Right ventricle myocardium superior (tissue), 1 donor: ENCODE measurements around the gene NXPH1. TPM values are rescaled to one million over a fixed set of nuclear protein-coding genes. Genes with fewer than 3 reads are reported as not detected.

Source experiments
- ATAC-seq: fragments of 200-7000 bp; cut with Tn5 transposase; one replicate; pipeline ENCODE4 v1.9.1; 2020; ENCODE audit warnings: mild to moderate bottlenecking; ENCODE audit not compliant: poor library complexity
- DNase-seq: peaks from one replicate; pipeline ENCODE4 v3.0.0-alpha.2; 2020
- intact Hi-C: fragments of 100-400 bp; cut with DNase I; formaldehyde crosslinking; loops from one replicate; pipeline ENCODE4 v1.11.2; 2022
- total RNA-seq: library from RNA; stranded (reverse); fragmentation: NEBNext Ultra II Directional; extraction: Animal tissue kit (Norgen Biotek cat#: 25700); gene quantifications from one replicate; pipeline ENCODE4 v1.2.1, GENCODE V29; 2021
- donor health status: DM: no; HTN: yes; CAD: no; lungs with severe emphysema.

Gene NXPH1
- total RNA-seq, 1 donor from 2014 or later: not detected

DNA sequence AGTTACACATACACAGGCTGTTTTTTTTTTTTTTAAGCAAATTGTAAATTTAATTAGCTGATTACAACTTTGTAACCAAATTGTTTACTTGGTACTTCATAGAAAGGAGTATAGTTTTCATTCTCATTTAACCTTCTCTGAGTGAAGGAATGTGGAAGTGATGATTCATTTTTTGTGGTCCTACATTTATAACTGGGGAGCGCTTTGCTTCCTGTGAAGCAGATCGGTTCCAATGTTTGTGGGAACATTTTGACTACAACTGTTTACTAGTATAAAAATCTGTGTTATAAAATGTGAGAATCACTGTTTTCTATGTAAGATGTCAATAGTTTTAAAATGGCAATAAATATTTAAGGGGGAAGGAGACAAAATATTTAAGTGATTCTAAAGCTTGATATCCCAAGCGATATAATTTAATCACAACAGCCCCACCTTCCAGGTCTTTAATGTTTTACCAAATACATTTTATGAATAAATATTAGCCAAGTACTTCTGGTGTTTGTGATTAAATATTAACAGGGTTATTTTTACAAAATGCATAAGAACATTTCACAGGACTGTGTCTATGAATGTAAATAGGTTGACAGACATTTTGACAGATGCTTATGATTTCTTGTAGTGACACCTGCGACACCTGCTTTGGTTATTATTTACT lies 57.1 kb downstream of the NXPH1 start:
- DNase-seq (no peak), ATAC-seq (no peak)
- intact Hi-C loops: no loop called here

DNA sequence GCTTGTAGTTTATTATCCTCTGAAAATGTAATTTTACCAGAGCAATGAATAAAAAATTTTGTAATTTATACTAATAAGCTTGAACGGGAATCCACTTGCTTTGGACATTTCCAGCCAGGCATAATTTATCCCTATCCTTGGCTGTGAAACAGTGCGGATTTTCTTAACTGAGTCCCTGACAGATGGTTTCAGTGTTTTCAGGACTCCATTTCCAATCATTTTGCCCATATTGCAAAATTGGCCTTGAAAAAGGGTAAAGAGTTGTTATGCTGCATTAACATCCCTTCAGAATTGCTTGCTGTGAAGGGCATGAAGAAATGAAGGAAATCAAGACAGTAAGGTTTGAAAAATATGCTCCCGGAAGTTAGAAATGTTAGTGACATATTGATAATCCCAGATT lies 57.7 kb downstream of the NXPH1 start:
- intact Hi-C loops: no loop called here
- DNase-seq (no peak), ATAC-seq (no peak)

- intact Hi-C loops: no loop called here
- no peak for ATAC-seq
- no peak for DNase-seq
These were observed 58.4 kb downstream of the NXPH1 start for GRCh38 chr7:8491544-8492489.

DNA sequence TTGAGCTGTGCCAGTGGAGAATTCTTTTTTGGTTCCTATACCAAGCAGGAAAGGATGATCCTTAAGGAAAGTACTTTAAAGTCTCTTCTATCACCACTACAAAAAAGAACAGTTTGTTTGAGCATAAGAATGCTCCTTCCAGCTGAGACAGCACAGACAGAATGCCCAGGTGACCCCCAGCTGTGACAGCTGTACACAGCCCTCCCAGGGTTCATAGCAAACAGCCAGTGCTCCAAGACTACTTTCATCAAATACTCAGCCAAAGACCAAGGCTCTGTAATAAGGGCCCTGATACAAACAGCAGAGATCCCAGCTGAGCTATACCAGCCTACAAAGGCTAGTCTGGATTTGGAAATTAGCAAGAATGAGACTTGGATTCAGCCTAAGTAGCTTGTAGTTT lies 65.7 kb downstream of the NXPH1 start:
- no peak for ATAC-seq
- no peak for DNase-seq
- intact Hi-C loops: no loop called here

DNA sequence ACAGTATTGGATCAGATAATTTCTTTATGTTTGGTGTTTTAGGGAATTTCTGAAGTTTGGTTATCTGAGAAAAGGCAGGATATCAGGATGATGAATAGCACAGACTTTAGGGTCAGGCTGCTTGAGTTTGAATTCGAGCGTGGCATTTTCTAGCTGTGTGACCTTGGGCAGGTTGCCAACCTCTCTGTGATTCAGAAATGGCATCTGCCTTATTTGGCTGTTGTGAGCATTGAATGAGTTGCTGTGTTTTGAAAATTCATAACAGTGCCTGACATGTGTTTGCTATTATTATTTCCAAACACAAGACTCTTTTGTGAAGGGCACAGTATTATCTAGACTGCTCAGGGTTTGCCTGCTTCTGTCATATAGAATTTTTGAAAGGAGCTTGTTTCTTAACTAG lies 66.9 kb downstream of the NXPH1 start:
- DNase-seq (no peak), ATAC-seq (no peak)
- intact Hi-C loops: no loop called here

DNA sequence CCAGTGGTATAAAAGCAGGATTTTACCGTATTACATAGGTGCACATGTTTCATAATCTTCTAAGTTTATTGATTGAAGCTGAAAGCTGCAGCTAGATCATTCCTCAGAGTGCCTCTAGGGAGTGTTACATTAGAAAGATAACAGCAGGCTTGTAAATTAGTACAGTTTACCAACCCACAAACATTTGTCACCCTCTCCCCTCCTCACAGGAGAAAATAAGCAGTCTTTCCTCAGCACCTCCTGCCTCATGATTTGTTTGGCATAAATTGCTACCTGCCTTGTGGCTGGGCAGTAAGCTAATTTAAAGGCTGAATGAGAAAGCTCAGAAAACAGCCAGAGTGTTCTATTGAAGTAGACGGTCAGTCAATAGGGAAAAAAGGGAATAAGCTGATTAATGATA lies 74.2 kb downstream of the NXPH1 start:
- ATAC-seq (no peak), DNase-seq (no peak)
- intact Hi-C loops: no loop called here

DNA sequence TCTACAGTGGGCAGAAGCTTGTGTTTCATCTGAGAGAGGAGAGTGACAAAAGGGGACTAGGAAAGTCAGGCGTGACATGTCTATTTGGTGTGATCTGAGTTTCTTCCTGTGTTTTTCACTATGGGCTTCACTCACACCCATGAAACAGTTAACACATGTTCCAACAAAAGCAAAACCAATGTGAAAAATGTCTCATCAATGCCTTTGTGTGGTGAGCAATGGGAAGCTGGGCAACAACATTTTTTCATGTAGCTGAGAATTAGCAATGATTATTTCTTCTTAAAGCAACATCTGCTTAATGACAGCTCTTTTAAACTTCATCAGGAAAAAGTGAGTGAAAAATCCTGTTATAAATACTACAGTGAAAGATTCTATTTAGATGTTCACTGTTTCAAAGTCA lies 76.2 kb downstream of the NXPH1 start:
- ATAC-seq (no peak), DNase-seq (no peak)
- intact Hi-C loops: no loop called here

DNA sequence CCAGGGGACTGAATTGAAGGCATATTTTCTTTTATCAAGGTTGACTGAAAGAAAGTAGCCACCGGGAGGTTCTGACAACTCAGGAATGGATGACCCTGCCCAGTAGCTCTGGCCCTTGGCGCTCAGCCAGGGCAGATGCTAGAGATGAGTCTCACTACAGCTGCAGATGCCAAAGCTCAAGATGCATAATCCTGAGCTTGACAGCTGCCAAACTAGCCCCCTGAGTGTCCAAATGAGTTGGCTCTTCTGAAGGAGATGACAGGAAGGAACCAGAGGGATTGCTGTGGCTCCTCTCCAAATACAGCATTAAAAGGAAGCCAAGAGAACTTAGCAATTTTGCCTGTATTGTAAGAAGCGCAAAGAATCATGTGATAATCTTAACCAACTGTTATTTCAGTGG lies 78.4 kb downstream of the NXPH1 start:
- no peak for ATAC-seq
- DNase-seq: no peak
- intact Hi-C loops: no loop called here

- DNase-seq (no peak), ATAC-seq (no peak)
- intact Hi-C loops: no loop called here
These were observed 81.5 kb downstream of the NXPH1 start for GRCh38 chr7:8514781-8515519.

DNA sequence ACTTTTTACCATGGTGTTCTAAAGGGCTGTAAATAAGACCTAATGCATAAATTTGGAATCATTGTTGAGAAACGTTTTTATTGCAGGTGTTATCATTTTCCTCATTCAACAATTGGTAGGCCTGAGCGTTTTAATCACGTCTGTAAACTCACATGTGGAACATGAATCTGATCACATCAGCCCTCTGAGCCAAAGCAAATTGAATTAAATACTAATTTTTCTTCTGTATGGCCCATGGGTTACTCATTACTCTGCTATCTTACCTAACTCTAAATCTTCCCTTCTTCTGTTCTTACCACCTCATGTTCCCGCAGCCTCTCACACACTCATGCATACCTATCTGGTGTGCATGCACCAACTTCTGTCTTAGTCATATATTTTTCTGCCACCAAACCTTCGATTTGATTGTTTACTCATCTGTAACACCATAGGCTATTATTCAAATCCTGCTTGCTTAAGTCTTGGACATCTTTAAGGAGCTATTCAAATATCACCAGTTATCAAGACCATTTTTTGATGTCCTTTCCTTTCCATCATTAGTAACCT lies 82.3 kb downstream of the NXPH1 start:
- no peak for DNase-seq
- ATAC-seq: no peak
- intact Hi-C loops: no loop called here

GRCh38 chr7:8516976-8517375 lies 83.6 kb downstream of the NXPH1 start:
- no peak for ATAC-seq
- intact Hi-C loops: no loop called here
- DNase-seq: no peak

DNA sequence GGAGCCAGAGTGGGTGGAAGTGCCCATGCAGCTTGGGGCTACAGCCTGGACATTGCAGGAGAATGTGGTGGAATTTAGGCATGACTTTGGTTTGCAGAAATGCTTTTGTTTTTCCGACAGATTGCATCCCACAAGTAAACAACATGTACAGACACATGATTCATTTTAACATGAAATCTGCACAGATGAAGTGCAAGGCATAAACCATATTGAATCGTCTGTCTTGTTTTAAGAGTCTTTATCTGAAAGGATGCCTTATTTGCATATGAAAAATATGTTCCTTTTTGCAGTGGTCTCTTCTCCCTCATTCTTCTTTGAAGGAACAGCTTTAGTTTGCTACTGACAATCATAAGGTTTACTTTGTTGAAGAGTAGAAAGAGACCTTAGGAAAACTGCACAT lies 94.9 kb downstream of the NXPH1 start:
- intact Hi-C loops: no loop called here
- DNase-seq (no peak), ATAC-seq (no peak)

- DNase-seq: no peak
- ATAC-seq: no peak
- intact Hi-C loops: no loop called here
These were observed 98.6 kb downstream of the NXPH1 start for GRCh38 chr7:8531991-8532515.

DNA sequence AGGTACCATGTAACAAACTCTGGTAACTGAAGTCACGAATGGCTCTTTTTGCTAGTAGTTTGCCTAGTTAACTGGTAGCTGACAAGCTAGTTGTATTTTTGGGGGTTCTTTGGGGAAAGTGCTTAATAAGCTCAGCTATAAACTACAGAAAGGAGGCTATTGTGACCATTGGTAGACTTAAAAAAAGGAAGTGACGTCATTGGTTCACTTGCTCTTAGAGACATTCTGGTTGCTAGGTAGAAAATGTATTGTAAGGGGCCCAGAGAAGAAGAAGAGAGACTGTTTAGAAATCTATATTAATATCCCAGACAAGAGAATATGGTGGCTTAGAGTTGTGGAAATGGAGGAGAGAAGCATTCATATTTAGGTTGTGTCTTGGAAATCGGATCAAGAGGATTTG lies 103.0 kb downstream of the NXPH1 start:
- no peak for DNase-seq
- ATAC-seq: no peak
- intact Hi-C loops: no loop called here

DNA sequence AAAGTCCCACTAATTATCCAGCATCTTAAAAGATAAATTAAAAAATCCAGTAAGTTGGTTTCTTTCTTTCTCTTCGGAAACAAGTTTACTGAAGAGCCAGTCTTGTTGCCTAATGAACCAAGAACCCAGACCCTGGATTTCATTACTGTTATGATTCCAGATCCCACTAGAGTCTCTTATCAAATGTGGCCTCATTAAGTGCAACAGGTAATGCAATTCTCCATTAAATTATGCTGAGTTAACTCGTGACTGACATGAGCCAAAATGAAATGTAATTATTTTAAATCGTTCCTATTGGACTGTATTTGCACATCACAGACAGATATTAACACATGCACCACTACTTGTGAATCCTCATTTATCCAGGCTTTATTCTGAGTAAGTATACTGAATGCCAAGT lies 115.6 kb downstream of the NXPH1 start:
- no peak for ATAC-seq
- no peak for DNase-seq
- intact Hi-C loops: no loop called here

DNA sequence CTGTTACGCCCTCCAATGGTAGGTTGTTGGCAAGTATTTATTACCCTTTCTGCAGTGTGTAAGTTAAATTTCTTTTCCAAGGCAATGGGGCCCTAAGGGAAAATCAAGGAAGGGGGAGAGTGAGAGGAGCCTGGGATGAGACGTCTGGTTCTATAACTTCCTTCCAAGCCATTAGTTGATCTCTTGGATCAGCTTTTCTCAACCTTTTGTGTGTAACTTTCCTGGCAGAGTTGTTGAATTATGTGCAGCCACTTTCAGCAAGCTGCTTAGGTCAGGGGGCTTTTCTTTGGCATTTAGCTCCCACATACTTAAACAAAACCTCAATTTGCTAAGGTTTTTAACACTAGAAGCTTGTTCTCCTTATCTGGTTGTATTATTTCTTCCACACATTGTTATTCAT lies 127.1 kb downstream of the NXPH1 start:
- intact Hi-C loops: no loop called here
- DNase-seq (no peak), ATAC-seq (no peak)

- intact Hi-C loops: no loop called here
- ATAC-seq: no peak
- no peak for DNase-seq
These were observed 128.0 kb downstream of the NXPH1 start for GRCh38 chr7:8561449-8561848.

GRCh38 chr7:8564281-8564680 lies 130.9 kb downstream of the NXPH1 start:
- intact Hi-C loops: no loop called here

DNA sequence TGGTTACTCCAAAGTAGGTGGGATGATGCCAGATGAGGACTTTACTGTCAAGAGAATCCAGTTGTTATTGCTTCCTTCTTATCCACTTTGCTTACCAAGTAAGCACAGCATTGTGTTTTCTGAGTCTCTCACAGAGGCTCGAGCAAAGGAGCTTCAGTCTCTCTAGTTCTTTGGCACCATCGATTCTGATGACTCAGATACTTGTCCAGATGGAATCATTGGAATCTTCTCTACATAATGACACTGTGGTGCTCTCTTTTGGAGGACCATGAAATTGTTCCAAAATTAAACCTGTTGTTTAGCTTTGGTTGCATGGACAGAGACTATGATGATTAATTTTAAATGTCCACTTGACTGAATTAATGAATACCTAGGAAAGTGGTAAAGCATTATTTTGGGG lies 132.6 kb downstream of the NXPH1 start:
- intact Hi-C loops: no loop called here
- ATAC-seq: no peak

More at GRCh38 chr7:8564281-8564680, 130.9 kb downstream of the NXPH1 start:
- ATAC-seq: no peak
- DNase-seq: no peak

More for the DNA sequence above, 132.6 kb downstream of the NXPH1 start:
- DNase-seq: no peak
